ENCODE data around the gene DISP3.

DNA sequence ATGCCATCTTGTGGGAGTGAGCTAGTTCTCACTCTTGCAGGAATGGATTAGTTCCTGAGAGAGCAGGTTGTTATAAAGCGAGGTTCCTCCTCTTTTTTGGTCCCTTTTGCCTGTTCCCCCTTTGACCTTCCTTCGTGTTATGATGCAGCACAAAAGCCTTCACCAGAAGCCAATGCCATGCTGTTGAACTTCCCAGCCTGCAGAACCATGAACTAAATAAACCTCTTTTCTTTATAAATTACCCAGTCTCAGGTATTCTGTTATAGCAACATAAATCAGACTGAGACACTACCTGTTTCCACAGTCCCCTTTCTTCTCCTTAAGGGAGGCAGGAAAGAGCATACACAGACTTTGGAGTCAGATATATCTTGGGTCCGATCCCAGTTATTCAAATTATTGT, 25.6 kb downstream of the DISP3 start:
- no peak for TF ChIP-seq EZH2 (IDR thresholded peaks at IDR 0.05; ENCODE audit: low read length)
- TF ChIP-seq, protein P1, sequence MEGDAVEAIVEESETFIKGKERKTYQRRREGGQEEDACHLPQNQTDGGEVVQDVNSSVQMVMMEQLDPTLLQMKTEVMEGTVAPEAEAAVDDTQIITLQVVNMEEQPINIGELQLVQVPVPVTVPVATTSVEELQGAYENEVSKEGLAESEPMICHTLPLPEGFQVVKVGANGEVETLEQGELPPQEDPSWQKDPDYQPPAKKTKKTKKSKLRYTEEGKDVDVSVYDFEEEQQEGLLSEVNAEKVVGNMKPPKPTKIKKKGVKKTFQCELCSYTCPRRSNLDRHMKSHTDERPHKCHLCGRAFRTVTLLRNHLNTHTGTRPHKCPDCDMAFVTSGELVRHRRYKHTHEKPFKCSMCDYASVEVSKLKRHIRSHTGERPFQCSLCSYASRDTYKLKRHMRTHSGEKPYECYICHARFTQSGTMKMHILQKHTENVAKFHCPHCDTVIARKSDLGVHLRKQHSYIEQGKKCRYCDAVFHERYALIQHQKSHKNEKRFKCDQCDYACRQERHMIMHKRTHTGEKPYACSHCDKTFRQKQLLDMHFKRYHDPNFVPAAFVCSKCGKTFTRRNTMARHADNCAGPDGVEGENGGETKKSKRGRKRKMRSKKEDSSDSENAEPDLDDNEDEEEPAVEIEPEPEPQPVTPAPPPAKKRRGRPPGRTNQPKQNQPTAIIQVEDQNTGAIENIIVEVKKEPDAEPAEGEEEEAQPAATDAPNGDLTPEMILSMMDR (optimal IDR thresholded peaks at IDR 0.05 in 1 of 3, IDR thresholded peaks at IDR 0.05 in 1 of 3, conservative IDR thresholded peaks at IDR 0.05 in 1 of 3; ENCODE audit: extremely low read depth in 1 of 3, insufficient read depth in 2 of 3, low read length in 3 of 3), result no peak
